Measurements from ENCODE around the gene ATXN10.

The ATXN10 gene

DNA sequence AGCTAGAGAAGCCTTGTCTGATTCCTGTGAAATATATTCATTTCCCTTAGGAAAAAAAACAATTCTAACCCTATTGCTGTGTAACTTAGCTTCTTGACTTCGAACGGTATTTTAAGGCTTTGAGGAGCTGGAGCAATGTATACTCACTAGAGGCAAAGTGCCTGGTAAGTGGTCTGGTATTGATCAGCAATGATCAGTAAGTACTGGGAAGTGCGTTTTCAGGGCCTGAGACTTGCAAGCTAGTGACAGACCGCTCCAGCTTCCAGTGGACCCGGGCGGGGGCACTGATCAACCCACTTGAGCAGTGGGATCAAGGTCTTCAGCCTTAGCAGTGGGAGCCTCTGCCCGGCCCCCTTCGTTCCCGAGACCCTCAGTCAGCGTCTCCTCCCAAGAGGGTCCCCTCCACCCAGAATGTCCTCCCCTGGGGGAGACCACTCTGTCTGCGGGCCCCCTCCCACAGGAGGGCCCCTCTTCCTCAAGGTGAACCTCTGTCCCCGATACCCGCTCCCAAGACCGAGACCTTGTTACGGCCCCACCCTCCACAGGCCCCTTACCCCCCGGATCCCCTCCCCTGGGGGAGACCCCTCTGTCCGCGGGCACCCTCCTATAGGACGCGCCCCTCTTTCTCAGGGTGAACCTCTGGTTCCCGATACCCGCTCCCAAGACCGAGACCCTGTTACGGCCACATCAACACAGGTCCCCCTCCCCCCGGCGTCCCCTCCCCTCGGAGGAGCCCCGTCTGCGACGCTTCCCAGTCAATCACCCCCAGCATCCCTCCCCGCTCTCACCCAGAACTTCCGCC is 452 bp upstream of the ATXN10 start:
- DNase-seq (ENCODE audit: low read depth, low spot score): no peak
- H3K4me3 ChIP-seq (ENCODE audit: low read depth, low read length): peak overlapping the region; percentile 85
- in situ Hi-C loops (cut with HindIII; ENCODE audit: low sequenced_read_pairs): no loop called here
- TF ChIP-seq, protein P1, sequence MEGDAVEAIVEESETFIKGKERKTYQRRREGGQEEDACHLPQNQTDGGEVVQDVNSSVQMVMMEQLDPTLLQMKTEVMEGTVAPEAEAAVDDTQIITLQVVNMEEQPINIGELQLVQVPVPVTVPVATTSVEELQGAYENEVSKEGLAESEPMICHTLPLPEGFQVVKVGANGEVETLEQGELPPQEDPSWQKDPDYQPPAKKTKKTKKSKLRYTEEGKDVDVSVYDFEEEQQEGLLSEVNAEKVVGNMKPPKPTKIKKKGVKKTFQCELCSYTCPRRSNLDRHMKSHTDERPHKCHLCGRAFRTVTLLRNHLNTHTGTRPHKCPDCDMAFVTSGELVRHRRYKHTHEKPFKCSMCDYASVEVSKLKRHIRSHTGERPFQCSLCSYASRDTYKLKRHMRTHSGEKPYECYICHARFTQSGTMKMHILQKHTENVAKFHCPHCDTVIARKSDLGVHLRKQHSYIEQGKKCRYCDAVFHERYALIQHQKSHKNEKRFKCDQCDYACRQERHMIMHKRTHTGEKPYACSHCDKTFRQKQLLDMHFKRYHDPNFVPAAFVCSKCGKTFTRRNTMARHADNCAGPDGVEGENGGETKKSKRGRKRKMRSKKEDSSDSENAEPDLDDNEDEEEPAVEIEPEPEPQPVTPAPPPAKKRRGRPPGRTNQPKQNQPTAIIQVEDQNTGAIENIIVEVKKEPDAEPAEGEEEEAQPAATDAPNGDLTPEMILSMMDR (IDR thresholded peaks at IDR 0.05; ENCODE audit: low read depth, low read length): no peak

DNA sequence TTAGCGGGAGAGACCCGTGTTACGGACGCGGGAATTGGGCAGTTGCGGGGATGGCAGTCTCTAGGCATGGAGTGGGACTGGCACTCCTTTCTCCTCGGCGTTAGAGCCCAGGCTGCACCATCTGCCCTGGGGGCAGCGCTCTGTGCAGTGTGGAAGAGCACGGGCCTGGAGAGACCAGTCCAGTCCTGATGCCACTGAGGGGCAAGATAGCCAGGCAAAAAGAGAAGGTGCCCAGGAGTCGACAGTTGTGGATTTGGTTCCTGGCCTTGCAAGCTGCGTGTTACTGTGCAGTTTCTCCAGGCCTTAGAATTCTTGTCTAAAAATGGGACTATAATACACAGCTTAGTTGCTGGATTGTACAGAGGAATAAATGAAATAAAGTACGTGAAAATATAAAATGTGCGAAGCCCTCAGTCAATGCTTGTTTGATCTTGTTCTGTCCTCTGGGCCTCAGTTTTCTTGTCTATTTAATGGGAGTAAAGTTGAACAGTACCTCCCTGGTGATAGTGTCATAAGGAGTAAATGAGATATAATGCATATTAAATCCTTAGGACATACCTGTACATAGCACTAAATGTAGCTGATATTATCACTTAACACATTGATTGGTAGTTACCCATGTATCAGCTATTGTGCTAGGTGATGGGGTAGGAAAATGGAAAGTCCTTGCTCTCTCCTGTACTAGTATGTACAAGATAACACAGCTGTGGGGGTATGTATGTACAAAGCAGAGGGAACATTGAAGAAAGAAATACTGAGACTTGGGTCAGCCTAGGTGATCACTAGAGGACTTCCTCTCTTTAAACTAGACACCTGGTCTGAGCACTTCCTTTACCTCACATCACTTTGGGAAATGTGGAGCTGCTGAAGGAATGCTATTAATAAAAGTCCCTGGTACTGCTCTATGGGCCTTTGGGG is 1.2 kb downstream of the ATXN10 start:
- in situ Hi-C loops (cut with HindIII; ENCODE audit: low sequenced_read_pairs): no loop called here
- no peak for DNase-seq (ENCODE audit: low read depth, low spot score)
- peak overlapping the region; percentile 85 for H3K4me3 ChIP-seq (ENCODE audit: low read depth, low read length)
- TF ChIP-seq, protein P1 (IDR thresholded peaks at IDR 0.05; ENCODE audit: low read depth, low read length): no peak

DNA sequence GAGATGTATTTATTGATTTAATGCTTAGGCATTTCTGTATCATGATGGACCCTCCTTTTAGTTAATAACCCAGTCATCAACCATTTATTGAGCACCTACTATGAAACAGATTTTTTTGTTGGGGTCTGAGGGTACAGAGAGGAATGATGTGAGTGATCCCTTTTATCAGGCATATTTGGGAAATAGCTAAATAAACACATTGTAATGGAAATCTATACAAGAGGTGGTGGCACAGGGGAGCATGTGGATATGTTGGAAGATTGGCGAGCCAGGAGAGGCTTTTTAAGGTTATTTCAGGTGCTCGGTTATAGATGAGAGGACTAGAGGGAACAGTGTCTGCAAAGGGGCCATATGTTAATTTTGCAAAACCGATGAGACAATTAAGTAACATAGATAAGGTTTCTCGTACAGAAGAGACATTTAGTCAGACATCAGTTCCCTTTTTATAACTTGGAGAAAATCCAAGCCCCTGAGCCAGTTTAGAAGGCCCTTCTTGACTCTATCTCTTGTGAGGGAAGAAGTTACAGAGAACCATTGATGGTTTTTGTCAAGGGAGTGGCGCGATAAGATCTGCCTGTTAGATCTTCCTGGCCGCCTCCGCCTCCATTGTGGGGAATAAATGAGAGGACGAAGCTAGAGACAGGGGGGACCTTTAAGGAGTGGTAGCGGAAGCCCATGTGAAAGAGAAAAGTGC is 2.0 kb downstream of the ATXN10 start:
- DNase-seq (ENCODE audit: low read depth, low spot score): no peak
- in situ Hi-C loops (cut with HindIII; ENCODE audit: low sequenced_read_pairs): no loop called here
- H3K4me3 ChIP-seq (ENCODE audit: low read depth, low read length): peak overlapping the region; percentile 85
- TF ChIP-seq, protein P1 (IDR thresholded peaks at IDR 0.05; ENCODE audit: low read depth, low read length): no peak

DNA sequence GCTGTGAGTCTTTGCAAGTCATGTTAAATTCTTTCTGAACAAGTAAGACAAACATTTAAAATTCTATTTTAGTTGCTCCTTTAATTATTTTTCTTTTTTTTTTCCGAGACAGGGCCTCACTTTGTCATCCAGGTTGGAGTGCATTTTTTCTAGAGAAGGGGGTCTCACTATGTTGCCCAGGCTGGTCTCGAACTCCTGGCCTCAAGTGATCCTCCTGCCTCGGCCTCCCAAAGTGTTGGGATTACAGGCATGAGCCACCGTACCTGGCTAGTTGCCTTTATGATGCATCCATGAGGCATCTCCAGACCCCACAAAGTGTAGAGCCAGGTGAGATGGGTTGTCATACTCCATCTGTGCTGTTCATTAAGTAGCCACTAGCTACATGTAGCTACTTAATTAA is 4.4 kb downstream of the ATXN10 start:
- in situ Hi-C loops (cut with HindIII; ENCODE audit: low sequenced_read_pairs): no loop called here
- H3K4me3 ChIP-seq (ENCODE audit: low read depth, low read length): no peak overlapping the region
- DNase-seq (ENCODE audit: low read depth, low spot score): no peak
- TF ChIP-seq, protein P1 (IDR thresholded peaks at IDR 0.05; ENCODE audit: low read depth, low read length): no peak

DNA sequence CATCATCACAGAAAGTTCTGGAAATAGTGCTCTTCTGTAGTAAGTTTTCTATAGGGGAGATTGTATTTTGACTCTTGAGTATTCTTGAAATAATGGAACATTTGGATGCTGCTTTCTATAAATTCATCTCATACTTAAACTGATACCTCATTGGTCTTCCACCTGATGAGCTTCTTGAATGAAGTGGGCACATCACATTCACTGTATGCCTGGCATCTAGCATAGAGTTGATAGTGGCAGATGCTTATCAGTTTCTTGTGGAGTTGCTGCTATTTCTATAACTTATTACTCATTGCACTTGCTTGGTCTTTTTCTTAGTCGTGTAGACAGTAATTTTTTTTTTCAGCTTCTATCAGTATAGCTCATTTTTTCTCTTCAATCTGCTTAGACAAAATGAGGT is 5.4 kb downstream of the ATXN10 start:
- TF ChIP-seq, protein P1 (IDR thresholded peaks at IDR 0.05; ENCODE audit: low read depth, low read length): no peak
- H3K4me3 ChIP-seq (ENCODE audit: low read depth, low read length): no peak overlapping the region
- in situ Hi-C loops (cut with HindIII; ENCODE audit: low sequenced_read_pairs): no loop called here
- no peak for DNase-seq (ENCODE audit: low read depth, low spot score)

All from astrocyte of the spinal cord (primary cell).